Colon (tissue), 2 donors: Measurements from ENCODE around the gene C5orf58.

Source experiments
- FAIRE-seq: peaks from 2 replicates; lab custom pipeline; 2012; peaks lifted over from hg19 to GRCh38; lab: Jason Lieb, UNC
- donor health status: control.
- donor health status: control.

C5orf58 gene, protein sequence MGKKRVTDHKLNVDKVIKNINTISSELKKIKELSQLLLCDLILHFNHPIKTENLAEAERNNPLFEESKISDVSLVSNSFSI

DNA sequence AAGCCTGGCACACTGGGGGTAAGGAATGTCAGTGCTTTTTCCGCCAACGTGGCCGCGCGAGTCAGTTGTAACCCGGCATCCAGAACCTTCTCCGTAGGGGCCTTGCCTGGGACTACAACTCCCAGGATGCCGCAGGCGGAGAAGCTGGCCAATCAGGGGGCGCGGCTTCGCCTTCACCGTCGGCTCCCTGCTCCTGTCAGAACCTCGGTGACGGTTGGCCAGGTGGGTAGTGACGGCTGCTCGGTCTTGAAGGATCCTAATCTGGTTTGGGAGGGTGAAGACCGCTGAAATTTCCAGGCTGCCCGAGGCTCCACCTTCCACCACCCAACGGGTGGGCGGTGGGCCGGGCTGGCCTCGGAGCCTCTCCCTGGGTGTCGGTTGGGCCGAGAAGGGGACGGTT is at the start of gene C5orf58:
TSS of gene C5orf58 (plus strand) at position 200 of the 400 bp plus-strand sequence. CDS start 1,992 bp downstream, outside the sequence.
- no peak for FAIRE-seq

DNA sequence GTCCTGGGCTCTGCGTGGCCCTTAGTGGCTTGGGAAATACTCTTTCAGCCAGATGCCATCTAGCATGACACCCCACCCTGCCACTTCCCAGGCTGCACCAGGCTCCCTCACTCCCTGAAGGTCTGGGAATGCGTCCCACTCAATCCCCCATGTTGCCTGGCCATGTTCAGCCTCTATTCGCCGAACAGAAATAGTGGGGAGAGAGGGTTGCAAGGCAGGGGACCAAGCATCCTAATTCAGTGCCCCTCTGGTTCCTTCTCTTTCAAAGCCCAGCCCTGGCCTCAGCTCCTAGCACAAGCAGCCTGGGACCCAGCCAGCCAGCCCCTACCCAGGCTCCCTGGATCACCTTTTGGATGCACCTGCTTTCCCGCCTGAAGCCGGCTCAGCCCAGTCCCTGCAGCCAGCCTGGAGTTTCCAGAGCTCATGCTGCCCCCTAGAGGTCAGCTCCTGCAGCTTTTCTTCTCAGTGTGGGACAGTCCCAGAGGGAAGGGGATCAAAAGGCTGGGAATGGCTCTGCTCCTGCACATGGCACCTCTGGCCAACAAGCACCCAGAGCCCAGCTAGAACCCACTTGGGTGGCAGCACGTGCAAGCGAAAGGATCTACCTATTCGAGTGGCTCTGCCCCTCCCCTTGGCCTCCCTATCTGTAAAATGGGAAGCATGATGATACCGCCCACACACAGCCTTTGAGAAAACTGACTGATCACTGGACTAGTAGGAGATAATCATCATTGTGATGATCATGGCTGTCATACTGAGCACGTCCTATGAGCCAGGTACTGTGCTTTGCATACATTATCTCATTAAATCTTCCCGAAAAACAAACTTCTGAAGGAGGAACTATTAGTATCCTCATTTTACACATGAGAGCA is 48.7 kb upstream of the C5orf58 start:
- no peak for FAIRE-seq

DNA sequence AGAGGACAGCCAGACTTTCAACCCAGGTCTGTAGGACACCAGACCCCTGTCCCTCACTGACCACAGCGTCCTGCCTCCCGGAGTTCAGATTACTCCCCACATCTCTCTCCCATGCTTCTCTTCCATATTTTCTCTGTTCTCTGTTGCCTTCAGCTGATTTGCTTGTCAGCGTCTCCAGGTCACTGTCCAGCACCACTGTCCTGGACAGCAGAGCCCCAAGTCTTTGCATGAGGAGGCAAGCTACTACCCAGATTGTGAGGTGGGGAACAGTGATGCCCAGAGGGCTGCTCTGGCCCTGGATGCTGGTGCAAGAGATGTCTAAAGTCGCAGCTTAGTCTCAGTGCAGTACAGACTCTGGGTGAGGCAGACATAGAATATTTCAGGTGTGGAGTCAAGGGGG is 48.0 kb upstream of the C5orf58 start:
- FAIRE-seq = no peak

DNA sequence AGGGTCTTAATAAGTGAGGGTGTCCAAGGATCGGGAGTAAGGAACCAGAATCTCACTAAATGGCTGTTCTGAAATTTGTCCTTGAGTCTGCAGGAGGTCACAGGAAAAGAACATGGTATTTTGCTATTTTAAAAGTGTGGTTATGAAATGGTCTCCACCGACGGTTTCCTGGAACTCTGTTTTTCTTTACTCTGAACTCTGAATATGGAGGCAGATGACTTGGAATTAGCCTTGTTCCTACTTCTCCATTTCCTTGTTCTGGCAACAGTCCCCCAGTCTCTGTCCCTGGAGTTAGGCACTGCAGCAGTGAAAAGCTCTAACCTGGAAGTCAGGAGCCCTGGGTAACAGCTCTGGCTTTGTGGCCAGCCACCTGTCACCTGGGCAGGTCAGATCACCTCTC is 46.6 kb upstream of the C5orf58 start:
- FAIRE-seq = no peak

DNA sequence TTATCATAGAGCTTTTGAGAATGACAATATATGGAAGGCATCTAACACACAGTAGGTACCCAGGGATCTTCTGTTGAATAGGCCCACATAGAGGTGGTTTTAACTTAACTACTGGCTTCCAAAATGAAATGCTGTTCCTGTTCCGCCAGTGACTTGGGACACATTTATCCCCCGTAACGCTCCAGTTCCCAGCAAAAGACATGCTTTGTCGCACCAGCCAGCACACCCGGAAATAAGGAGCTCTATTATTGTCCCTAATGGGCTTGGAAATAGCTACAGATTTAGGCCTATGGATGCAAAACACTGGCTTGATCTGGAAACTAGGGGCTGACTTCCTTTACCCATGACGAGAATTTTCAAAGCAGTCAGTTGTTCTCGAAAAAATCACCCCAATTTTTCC is 45.9 kb upstream of the C5orf58 start:
- FAIRE-seq = no peak

GRCh38 chr5:170190436-170191134 is 42.2 kb upstream of the C5orf58 start:
- no peak for FAIRE-seq

DNA sequence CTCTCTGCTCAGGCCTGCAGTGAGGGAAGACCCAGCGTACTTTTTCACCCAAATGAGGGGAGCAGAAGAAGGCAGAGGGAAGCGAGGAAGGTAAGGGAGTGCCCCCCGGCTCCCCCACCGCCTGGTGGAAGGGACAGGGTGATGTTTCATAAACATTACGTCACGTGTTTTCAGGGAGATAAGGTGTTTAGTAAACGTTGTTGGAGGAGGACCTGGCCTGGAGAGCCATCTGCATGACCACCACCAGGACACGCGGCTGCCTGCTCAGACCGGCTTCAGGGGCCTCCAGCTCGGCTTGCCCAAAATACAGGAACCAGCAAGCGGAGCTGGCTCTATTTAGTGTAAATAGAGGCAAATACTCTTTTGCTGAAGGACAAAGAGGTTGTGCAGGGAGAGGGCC is 40.0 kb upstream of the C5orf58 start:
- no peak for FAIRE-seq

DNA sequence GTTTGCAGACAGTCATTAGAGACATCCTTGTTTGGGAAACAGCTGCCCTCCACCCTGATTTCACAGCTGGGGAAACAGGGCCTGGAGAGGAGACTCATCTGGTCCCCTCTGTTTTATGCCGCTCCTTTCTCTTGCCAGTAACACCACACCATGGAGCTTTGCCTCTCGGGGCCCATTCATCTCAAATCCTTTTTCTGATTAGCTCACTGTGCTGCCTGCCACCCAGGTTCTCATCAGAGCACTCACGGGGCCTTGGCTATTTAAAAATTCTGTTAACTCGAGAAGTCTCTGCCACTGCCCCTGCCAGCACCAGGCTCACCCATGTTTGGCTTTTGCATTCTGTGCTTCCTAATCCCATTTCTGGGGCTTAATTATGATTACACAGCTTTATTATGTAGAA is 36.8 kb upstream of the C5orf58 start:
- FAIRE-seq = no peak

GRCh38 chr5:170200876-170201275 is 31.9 kb upstream of the C5orf58 start:
- FAIRE-seq = no peak

- FAIRE-seq = no peak
Measured at GRCh38 chr5:170201311-170201710, 31.5 kb upstream of the C5orf58 start.

DNA sequence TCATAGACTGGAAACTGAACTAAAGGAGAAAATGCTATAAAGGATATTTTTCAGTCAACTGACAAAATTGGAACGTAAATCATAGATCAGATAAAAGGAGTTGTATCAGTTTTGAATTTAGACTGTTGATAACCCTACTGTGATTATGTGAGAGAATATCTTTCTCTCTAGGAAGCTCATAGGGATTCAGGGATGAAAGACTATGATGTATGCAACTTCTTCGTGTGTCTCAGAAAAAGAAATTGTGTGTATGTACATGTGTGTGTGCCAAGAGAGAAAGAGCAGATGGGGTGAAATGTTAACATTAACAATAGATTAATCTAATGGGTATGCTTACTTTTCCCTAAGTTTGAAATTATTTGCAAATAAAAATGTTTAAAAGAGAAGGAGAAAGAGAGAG is 30.7 kb upstream of the C5orf58 start:
- FAIRE-seq = no peak

- FAIRE-seq = no peak
Measured at GRCh38 chr5:170204202-170204601, 28.6 kb upstream of the C5orf58 start.

GRCh38 chr5:170206216-170206615 is 26.6 kb upstream of the C5orf58 start:
- no peak for FAIRE-seq

DNA sequence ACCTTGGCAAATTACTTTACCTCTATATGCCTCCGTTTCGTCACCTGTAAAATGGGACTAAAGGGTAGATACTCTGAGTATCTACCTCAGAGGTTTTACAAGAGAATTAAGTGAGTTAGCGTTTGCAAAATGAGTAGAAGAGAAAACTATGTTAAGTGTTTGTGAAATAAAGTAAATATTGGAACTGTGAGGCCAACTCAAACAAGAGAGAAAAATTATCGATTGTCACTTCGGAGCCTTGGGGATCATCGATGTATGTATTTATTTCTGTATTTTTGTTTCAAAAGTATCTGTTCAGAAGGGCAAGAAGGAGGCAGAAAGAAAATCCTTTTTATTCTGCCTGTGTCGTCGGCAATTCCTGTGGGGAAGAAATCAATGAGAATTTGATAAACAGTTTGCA is 25.8 kb upstream of the C5orf58 start:
- no peak for FAIRE-seq

DNA sequence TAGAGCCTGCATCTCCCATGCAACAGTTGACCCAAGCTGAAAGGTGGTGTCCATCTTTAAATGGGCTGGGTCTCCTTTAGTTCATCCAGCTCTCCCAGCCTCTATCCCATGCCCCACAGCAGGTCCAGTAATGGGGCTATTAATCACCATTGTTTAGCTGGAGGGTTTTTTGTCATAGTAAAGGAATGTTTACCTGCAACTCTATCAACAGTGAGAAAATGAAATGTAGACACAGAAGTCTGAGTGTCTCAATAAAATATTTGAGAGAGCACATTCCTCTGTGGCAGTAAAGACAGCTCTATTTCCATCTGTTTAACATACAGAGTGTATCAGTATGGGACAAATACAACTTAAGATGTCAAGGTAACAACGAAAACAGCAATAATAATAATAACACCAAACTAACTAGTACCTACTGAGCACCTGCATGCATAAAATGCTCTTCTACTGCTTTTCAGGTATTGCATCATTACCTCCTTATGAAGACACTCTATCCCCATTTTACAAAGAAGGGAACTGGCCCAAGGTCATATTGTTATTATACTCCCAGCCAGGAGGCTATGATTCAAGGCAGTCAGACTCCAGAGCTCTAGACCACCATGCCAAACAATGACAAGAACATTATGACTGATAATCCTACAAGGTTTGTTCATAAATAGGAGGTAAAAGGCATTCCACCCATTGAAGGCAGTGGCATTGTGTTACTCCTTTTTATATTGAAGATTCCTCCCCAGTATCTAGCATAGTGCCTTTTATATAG is 21.0 kb upstream of the C5orf58 start:
- no peak for FAIRE-seq

DNA sequence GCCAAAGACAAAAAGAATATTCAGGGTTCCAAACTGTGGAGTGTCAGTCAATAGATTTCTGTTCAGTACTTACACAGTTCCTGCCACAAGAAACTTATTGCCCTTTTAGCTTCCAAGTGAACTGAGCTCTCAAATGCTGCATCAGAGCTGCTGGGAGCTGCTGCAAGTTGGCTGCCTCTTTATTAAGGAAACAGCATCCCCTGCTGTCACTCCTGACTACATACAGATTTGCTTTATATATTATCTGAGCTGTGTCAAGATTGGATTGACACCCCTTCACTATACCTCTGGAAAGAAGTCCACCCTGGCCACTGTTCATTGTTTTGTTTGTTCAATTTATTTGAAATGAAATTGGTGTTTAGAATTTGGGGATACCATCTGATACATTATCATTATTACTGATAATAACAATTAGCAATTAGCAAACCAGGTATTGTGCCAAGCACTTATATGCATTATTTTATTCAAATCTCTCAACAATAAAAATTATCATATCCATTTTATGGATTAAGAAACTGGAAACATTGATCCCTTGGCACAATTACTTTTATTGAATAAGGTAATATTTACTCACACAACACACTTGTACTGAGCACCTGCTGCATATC is 16.4 kb upstream of the C5orf58 start:
- no peak for FAIRE-seq

DNA sequence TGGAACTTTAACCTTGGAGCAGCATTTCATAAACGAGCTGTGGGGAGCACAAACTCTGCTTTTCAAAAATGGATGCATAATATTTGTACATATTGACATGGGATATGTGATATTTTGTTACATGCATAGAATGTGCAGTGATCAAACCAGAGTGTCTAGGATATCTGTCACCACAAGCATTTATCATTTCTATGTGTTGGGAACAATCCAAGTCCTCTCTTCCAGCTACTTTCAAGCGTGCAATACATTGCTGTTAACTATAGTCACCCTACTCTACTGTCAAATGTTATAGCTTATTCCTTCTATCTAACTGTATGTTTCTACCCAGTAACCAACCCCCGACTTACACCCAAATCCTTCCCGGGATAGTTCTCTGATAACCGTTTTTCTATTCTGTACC is 15.0 kb upstream of the C5orf58 start:
- FAIRE-seq = no peak

GRCh38 chr5:170218726-170219125 is 14.1 kb upstream of the C5orf58 start:
- FAIRE-seq = no peak

DNA sequence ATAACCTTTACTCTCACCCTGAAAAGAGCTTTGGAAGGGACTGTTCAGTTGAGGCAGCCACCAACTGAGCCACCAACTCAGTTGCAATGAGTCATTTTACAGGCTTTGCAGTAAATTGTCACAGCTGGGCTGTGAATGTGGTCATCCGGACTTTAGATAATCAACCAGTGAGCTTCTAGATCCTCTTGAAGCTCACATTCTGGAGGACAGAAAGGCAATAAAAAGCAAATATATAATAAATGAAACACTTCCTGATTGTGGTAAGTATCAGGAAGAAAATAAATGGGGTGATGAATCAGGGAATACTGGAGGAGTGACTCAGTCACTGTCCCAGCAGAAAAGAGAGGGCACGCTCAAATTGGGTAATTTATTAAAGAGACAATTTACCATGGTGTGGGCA is 13.2 kb upstream of the C5orf58 start:
- FAIRE-seq = no peak

DNA sequence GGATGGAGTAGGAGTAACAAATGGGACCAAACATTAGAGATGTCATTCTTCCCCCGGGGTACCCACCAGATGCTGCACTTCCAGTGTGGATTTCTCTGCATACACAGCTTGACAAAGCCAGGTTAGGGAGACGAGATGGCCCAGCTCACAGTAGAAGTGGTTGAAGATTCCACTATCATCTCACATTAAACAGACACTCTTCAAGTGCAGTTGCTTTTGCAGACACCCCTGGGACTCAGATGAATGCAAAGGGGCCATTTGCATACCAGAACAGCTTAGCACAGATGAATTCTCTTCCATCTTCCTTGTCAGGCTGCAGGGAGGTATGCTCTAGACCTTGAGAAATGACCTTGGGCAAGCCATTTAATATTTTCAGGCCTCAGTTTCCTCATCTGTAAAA is 12.6 kb upstream of the C5orf58 start:
- no peak for FAIRE-seq

- FAIRE-seq = no peak
Measured at GRCh38 chr5:170221327-170221741, 11.5 kb upstream of the C5orf58 start.

GRCh38 chr5:170223360-170223759 is 9.4 kb upstream of the C5orf58 start:
- no peak for FAIRE-seq
